Neural cell (in vitro differentiated cells): ENCODE measurements around the gene NTNG1.

Experiments
- POLR2AphosphoS5 ChIP-seq: IDR thresholded peaks from 2 replicates; pipeline ENCODE4 v1.6.1; 2012
- SMC3 ChIP-seq: fragments of 450-650 bp; conservative IDR thresholded peaks from 2 replicates; pipeline ENCODE4 v1.6.1; 2014; ENCODE audit warnings: antibody characterized with exemption, mild to moderate bottlenecking, moderate library complexity; ENCODE audit not compliant: poor library complexity
- TF ChIP-seq, protein P1 (sequence below): fragments of 450-650 bp; IDR thresholded peaks from 2 replicates; pipeline ENCODE4 v1.5.1; 2014; ENCODE audit warnings: antibody characterized with exemption, mild to moderate bottlenecking, moderate library complexity; ENCODE audit not compliant: poor library complexity, severe bottlenecking

- TF ChIP-seq SMC3 (no peak), POLR2AphosphoS5 (no peak)
- TF ChIP-seq, protein P1, sequence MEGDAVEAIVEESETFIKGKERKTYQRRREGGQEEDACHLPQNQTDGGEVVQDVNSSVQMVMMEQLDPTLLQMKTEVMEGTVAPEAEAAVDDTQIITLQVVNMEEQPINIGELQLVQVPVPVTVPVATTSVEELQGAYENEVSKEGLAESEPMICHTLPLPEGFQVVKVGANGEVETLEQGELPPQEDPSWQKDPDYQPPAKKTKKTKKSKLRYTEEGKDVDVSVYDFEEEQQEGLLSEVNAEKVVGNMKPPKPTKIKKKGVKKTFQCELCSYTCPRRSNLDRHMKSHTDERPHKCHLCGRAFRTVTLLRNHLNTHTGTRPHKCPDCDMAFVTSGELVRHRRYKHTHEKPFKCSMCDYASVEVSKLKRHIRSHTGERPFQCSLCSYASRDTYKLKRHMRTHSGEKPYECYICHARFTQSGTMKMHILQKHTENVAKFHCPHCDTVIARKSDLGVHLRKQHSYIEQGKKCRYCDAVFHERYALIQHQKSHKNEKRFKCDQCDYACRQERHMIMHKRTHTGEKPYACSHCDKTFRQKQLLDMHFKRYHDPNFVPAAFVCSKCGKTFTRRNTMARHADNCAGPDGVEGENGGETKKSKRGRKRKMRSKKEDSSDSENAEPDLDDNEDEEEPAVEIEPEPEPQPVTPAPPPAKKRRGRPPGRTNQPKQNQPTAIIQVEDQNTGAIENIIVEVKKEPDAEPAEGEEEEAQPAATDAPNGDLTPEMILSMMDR, result no peak
Measured at GRCh38 chr1:107151295-107151694, 10.5 kb downstream of the NTNG1 start.
